HEK293 (cell line): ENCODE data around the gene LITAFD.

ENCODE experiments used
- CTCF ChIA-PET: fragments of 350-600 bp; formaldehyde crosslinking; extraction: SDS; loops from one replicate; lab custom pipeline; 2021; ENCODE audit warnings: antibody characterized with exemption; lab: Yijun Ruan, JAX
- POLR2A ChIA-PET: fragments of 300-600 bp; formaldehyde crosslinking; extraction: SDS; loops from one replicate; lab custom pipeline; 2020; ENCODE audit warnings: antibody characterized with exemption, inconsistent platforms; lab: Yijun Ruan, JAX
- H3K27ac ChIP-seq: fragments of 200-500 bp; sonication (Bioruptor generic); 2 replicates; pipeline ENCODE4 v1.5.1; 2014; ENCODE audit warnings: low read depth, low read length, control low read depth, inconsistent platforms; ENCODE audit errors: extremely low read depth
- H3K36me3 ChIP-seq, 2 experiments: fragments of 200-500 bp in 1 of 2; sonication (Bioruptor generic) in 1 of 2; 1 replicate in 1 of 2; 2 replicates in 1 of 2; pipeline ENCODE4 v1.5.1; 2014 to 2017; ENCODE audit warnings: inconsistent platforms in 2 of 2, low read length in 2 of 2; ENCODE audit not compliant: control insufficient read depth in 2 of 2, insufficient read depth in 1 of 2
- H3K4me1 ChIP-seq: fragments of 200-500 bp; sonication (Bioruptor generic); 2 replicates; pipeline ENCODE4 v1.5.1; 2014; ENCODE audit warnings: mild to moderate bottlenecking, low read length, inconsistent platforms; ENCODE audit not compliant: control insufficient read depth, insufficient read depth
- H3K4me3 ChIP-seq: 2 replicates; pipeline ENCODE4 v1.5.1; 2011; ENCODE audit warnings: low read depth, mild to moderate bottlenecking, control low read depth, low read length, moderate library complexity
- H3K9me3 ChIP-seq: fragments of 200-500 bp; sonication (Bioruptor generic); 2 replicates; pipeline ENCODE4 v1.5.1; 2014; ENCODE audit warnings: low read depth, low read length, inconsistent platforms; ENCODE audit not compliant: control insufficient read depth, insufficient read depth
- OVOL3 ChIP-seq: fragments of 450-650 bp; formaldehyde crosslinking; IDR thresholded peaks from 2 replicates; pipeline ENCODE4 v1.5.1; 2016; ENCODE audit warnings: missing biosample characterization, missing genetic modification characterization
- TCF7L2 ChIP-seq: IDR thresholded peaks from 2 replicates; pipeline ENCODE4 v1.6.1; 2011; ENCODE audit warnings: low read depth, mild to moderate bottlenecking, inconsistent platforms, low read length, moderate library complexity, borderline replicate concordance
- WT1 ChIP-seq: fragments of 450-650 bp; formaldehyde crosslinking; IDR thresholded peaks from 2 replicates; pipeline ENCODE4 v1.5.1; 2016; ENCODE audit warnings: missing biosample characterization, missing genetic modification characterization
- ZBTB17 ChIP-seq: fragments of 450-650 bp; formaldehyde crosslinking; IDR thresholded peaks from 2 replicates; pipeline ENCODE4 v1.5.1; 2016; ENCODE audit warnings: missing biosample characterization, missing genetic modification characterization
- ZFP41 ChIP-seq: fragments of 450-650 bp; formaldehyde crosslinking; IDR thresholded peaks from 2 replicates; pipeline ENCODE4 v1.5.1; 2016; ENCODE audit warnings: missing biosample characterization, missing genetic modification characterization, borderline replicate concordance
- ZNF112 ChIP-seq: fragments of 450-650 bp; formaldehyde crosslinking; IDR thresholded peaks from 2 replicates; pipeline ENCODE4 v1.5.0; 2017; ENCODE audit warnings: missing biosample characterization, missing genetic modification characterization
- ZNF132 ChIP-seq: fragments of 450-650 bp; formaldehyde crosslinking; IDR thresholded peaks from 2 replicates; pipeline ENCODE4 v1.5.1; 2017; ENCODE audit warnings: missing biosample characterization, missing genetic modification characterization, borderline replicate concordance
- ZNF24 ChIP-seq: fragments of 450-650 bp; formaldehyde crosslinking; IDR thresholded peaks from 2 replicates; pipeline ENCODE4 v1.5.1; 2016; ENCODE audit warnings: missing biosample characterization, missing genetic modification characterization
- ZNF248 ChIP-seq: fragments of 450-650 bp; formaldehyde crosslinking; IDR thresholded peaks from 2 replicates; pipeline ENCODE4 v1.5.1; 2017; ENCODE audit warnings: missing biosample characterization, missing genetic modification characterization
- ZNF548 ChIP-seq: fragments of 450-650 bp; formaldehyde crosslinking; IDR thresholded peaks from 2 replicates; pipeline ENCODE4 v1.5.1; 2016; ENCODE audit warnings: missing biosample characterization, missing genetic modification characterization
- ZNF561 ChIP-seq: fragments of 450-650 bp; IDR thresholded peaks from 2 replicates; pipeline ENCODE4 v1.5.1; 2018; ENCODE audit warnings: missing biosample characterization, missing genetic modification characterization, borderline replicate concordance
- ZNF623 ChIP-seq: fragments of 450-650 bp; formaldehyde crosslinking; IDR thresholded peaks from 2 replicates; pipeline ENCODE4 v1.5.1; 2016; ENCODE audit warnings: missing biosample characterization, missing genetic modification characterization
- ZNF624 ChIP-seq: fragments of 450-650 bp; formaldehyde crosslinking; IDR thresholded peaks from 2 replicates; pipeline ENCODE4 v1.5.1; 2017; ENCODE audit warnings: missing biosample characterization, missing genetic modification characterization
- ZNF664 ChIP-seq: fragments of 450-650 bp; formaldehyde crosslinking; IDR thresholded peaks from 2 replicates; pipeline ENCODE4 v1.5.1; 2016; ENCODE audit warnings: missing biosample characterization, missing genetic modification characterization
- ZNF747 ChIP-seq: fragments of 450-650 bp; formaldehyde crosslinking; IDR thresholded peaks from 2 replicates; pipeline ENCODE4 v1.5.1; 2016; ENCODE audit warnings: missing biosample characterization, missing genetic modification characterization
- ZNF792 ChIP-seq: fragments of 450-650 bp; formaldehyde crosslinking; IDR thresholded peaks from 2 replicates; pipeline ENCODE4 v1.5.1; 2016; ENCODE audit warnings: missing biosample characterization, missing genetic modification characterization
- TF ChIP-seq, protein P1 (sequence below): fragments of 450-650 bp; formaldehyde crosslinking; conservative IDR thresholded peaks from 2 replicates; pipeline ENCODE4 v1.5.1; 2016; ENCODE audit warnings: low read depth, missing biosample characterization, missing genetic modification characterization
- TF ChIP-seq, protein P2 (sequence below): fragments of 450-650 bp; IDR thresholded peaks from 2 replicates; pipeline ENCODE4 v1.5.1; 2018; ENCODE audit warnings: missing biosample characterization, mild to moderate bottlenecking, missing genetic modification characterization
- TF ChIP-seq, protein P3 (sequence below): fragments of 450-650 bp; formaldehyde crosslinking; IDR thresholded peaks from 2 replicates; pipeline ENCODE4 v1.5.1; 2016; ENCODE audit warnings: missing biosample characterization, missing genetic modification characterization
- TF ChIP-seq, protein P4 (sequence below): fragments of 450-650 bp; formaldehyde crosslinking; IDR thresholded peaks from 2 replicates; pipeline ENCODE4 v1.5.1; 2016; ENCODE audit warnings: missing biosample characterization, missing genetic modification characterization
- TF ChIP-seq, protein P5 (sequence below): fragments of 450-650 bp; formaldehyde crosslinking; IDR thresholded peaks from 2 replicates; pipeline ENCODE4; 2016; ENCODE audit warnings: missing biosample characterization, missing genetic modification characterization

LITAFD gene

DNA sequence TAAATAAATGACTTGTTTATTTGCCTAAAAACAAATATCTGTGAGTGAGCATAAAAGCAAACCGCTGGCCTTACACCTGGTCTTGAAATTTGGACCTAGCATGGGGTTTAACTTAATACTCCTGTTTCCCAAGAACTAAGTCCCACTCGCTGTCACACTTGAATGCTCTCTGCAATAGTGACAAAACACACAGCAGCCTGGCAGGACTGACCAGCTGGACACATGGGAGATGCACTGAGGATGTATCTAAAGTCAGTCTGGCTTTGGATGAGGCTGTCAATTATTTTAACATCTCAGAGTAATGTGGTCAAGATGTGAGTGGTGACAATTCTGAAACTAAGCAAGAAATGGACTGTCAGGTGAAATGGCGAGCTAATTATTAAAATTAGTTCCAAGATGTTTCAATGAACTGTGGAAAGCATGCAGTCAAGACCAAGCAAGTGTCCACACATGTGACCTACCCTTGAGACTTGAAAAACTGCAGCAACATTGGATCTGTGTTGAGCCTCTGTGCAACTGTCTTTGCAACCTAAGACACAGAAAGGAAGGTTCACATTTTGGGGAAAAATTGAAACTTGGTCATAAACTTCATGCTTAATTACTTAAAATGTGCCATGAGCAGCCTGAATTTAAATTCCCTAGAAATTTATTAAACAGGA, 16.6 kb downstream of the LITAFD start (continued):
- TF ChIP-seq, protein P1, sequence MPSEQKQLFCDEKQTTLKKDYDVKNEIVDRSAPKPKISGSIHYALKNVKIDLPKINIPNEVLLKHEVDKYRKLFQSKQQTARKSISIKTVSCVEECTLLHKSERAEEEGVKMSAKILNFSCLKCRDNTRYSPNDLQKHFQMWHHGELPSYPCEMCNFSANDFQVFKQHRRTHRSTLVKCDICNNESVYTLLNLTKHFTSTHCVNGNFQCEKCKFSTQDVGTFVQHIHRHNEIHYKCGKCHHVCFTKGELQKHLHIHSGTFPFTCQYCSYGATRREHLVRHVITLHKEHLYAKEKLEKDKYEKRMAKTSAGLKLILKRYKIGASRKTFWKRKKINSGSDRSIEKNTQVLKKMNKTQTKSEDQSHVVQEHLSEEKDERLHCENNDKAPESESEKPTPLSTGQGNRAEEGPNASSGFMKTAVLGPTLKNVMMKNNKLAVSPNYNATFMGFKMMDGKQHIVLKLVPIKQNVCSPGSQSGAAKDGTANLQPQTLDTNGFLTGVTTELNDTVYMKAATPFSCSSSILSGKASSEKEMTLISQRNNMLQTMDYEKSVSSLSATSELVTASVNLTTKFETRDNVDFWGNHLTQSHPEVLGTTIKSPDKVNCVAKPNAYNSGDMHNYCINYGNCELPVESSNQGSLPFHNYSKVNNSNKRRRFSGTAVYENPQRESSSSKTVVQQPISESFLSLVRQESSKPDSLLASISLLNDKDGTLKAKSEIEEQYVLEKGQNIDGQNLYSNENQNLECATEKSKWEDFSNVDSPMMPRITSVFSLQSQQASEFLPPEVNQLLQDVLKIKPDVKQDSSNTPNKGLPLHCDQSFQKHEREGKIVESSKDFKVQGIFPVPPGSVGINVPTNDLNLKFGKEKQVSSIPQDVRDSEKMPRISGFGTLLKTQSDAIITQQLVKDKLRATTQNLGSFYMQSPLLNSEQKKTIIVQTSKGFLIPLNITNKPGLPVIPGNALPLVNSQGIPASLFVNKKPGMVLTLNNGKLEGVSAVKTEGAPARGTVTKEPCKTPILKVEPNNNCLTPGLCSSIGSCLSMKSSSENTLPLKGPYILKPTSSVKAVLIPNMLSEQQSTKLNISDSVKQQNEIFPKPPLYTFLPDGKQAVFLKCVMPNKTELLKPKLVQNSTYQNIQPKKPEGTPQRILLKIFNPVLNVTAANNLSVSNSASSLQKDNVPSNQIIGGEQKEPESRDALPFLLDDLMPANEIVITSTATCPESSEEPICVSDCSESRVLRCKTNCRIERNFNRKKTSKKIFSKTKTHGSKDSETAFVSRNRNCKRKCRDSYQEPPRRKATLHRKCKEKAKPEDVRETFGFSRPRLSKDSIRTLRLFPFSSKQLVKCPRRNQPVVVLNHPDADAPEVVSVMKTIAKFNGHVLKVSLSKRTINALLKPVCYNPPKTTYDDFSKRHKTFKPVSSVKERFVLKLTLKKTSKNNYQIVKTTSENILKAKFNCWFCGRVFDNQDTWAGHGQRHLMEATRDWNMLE (tag by site-specific recombination) = no peak
- no peak for TF ChIP-seq ZFP41
- TF ChIP-seq ZNF24 (tag by site-specific recombination) = no peak
- no peak for TF ChIP-seq WT1
- no peak for TF ChIP-seq ZNF623 (tag by site-specific recombination)
- TF ChIP-seq, protein P2, sequence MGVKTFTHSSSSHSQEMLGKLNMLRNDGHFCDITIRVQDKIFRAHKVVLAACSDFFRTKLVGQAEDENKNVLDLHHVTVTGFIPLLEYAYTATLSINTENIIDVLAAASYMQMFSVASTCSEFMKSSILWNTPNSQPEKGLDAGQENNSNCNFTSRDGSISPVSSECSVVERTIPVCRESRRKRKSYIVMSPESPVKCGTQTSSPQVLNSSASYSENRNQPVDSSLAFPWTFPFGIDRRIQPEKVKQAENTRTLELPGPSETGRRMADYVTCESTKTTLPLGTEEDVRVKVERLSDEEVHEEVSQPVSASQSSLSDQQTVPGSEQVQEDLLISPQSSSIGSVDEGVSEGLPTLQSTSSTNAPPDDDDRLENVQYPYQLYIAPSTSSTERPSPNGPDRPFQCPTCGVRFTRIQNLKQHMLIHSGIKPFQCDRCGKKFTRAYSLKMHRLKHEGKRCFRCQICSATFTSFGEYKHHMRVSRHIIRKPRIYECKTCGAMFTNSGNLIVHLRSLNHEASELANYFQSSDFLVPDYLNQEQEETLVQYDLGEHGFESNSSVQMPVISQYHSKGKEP = no peak
- TF ChIP-seq, protein P3, sequence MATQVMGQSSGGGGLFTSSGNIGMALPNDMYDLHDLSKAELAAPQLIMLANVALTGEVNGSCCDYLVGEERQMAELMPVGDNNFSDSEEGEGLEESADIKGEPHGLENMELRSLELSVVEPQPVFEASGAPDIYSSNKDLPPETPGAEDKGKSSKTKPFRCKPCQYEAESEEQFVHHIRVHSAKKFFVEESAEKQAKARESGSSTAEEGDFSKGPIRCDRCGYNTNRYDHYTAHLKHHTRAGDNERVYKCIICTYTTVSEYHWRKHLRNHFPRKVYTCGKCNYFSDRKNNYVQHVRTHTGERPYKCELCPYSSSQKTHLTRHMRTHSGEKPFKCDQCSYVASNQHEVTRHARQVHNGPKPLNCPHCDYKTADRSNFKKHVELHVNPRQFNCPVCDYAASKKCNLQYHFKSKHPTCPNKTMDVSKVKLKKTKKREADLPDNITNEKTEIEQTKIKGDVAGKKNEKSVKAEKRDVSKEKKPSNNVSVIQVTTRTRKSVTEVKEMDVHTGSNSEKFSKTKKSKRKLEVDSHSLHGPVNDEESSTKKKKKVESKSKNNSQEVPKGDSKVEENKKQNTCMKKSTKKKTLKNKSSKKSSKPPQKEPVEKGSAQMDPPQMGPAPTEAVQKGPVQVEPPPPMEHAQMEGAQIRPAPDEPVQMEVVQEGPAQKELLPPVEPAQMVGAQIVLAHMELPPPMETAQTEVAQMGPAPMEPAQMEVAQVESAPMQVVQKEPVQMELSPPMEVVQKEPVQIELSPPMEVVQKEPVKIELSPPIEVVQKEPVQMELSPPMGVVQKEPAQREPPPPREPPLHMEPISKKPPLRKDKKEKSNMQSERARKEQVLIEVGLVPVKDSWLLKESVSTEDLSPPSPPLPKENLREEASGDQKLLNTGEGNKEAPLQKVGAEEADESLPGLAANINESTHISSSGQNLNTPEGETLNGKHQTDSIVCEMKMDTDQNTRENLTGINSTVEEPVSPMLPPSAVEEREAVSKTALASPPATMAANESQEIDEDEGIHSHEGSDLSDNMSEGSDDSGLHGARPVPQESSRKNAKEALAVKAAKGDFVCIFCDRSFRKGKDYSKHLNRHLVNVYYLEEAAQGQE (tag by site-specific recombination) = no peak
- TF ChIP-seq ZNF792 (tag by site-specific recombination) = no peak

DNA sequence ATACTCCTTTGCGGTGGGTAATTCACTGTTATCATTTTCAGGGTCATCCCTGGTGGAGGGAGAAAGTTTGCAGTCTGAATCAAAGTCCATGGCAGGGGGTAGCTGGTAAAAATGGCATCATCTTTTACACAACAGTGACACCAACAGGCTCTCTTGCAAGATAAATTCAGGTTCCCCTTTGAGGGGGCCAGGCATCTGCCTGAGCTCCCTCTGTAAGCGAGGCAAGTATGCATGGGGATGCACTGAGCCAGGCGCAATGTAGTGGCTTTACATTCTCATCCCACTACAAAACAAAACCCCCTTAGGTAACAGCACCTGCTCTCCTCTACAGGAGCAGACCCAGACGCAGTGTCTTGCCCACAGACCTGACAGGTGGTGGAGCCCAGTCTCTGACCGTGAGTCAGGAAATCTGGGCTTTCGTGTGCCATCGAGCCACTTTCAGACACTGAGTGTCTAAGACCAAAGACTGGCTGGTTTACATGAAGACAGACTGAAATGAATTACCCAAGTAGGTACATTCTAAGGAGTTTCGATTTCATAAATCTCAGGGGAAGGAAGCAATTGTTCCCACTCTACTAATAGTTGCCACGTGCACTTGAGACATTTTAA, 17.7 kb downstream of the LITAFD start:
- POLR2A ChIA-PET = interaction anchor here (1.0 kb wide), 1 partner anchor 31 kb away, joined by 3 read pairs; the partner anchor contains the start of gene CARHSP1
- CTCF ChIA-PET = interaction anchor here (1.8 to 2.4 kb wide), 2 partner anchors 37 to 109 kb away, joined by 9 to 15 read pairs; no protein-coding TSS in a partner anchor
- peaks cover 38 to 96% of the 10 kb centered on the region in 2 experiments for H3K36me3 ChIP-seq
- H3K4me3 ChIP-seq = no peak overlapping the region
- H3K27ac ChIP-seq = no peak overlapping the region
- no peaks in the 10 kb centered on the region for H3K4me1 ChIP-seq
- H3K9me3 ChIP-seq = no peaks in the 10 kb centered on the region
- TF ChIP-seq, protein P4, sequence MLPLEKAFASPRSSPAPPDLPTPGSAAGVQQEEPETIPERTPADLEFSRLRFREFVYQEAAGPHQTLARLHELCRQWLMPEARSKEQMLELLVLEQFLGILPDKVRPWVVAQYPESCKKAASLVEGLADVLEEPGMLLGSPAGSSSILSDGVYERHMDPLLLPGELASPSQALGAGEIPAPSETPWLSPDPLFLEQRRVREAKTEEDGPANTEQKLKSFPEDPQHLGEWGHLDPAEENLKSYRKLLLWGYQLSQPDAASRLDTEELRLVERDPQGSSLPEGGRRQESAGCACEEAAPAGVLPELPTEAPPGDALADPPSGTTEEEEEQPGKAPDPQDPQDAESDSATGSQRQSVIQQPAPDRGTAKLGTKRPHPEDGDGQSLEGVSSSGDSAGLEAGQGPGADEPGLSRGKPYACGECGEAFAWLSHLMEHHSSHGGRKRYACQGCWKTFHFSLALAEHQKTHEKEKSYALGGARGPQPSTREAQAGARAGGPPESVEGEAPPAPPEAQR (tag by site-specific recombination) = no peak
- TF ChIP-seq TCF7L2 = no peak
- TF ChIP-seq, protein P5, sequence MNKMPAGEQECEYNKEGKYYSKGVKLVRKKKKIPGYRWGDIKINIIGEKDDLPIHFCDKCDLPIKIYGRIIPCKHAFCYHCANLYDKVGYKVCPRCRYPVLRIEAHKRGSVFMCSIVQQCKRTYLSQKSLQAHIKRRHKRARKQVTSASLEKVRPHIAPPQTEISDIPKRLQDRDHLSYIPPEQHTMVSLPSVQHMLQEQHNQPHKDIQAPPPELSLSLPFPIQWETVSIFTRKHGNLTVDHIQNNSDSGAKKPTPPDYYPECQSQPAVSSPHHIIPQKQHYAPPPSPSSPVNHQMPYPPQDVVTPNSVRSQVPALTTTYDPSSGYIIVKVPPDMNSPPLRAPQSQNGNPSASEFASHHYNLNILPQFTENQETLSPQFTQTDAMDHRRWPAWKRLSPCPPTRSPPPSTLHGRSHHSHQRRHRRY = no peak
- TF ChIP-seq ZNF664 (tag by site-specific recombination) = no peak
- no peak for TF ChIP-seq ZNF248 (tag by site-specific recombination)
- no peak for TF ChIP-seq ZFP41
- no peak for TF ChIP-seq ZNF548
- TF ChIP-seq ZNF747 (tag by site-specific recombination) = no peak
- TF ChIP-seq OVOL3 (tag by site-specific recombination) = no peak
- TF ChIP-seq ZNF624 (tag by site-specific recombination) = no peak
- TF ChIP-seq ZBTB17 (tag by site-specific recombination) = no peak
- TF ChIP-seq ZNF561 (tag by site-specific recombination) = no peak
- no peak for TF ChIP-seq ZNF112 (tag by site-specific recombination)
- TF ChIP-seq ZNF132 (tag by site-specific recombination) = no peak
